Suppressor macrophage (primary cell): ENCODE data around the gene COG8.
A peak's percentile ranks its signal among the peaks of the same experiment; 100 is the strongest.

Experiments
- DNase-seq, 4 experiments: peaks; one replicate each; pipeline ENCODE4 v3.0.0-alpha.2; 2020 to 2022

COG8 gene

DNA sequence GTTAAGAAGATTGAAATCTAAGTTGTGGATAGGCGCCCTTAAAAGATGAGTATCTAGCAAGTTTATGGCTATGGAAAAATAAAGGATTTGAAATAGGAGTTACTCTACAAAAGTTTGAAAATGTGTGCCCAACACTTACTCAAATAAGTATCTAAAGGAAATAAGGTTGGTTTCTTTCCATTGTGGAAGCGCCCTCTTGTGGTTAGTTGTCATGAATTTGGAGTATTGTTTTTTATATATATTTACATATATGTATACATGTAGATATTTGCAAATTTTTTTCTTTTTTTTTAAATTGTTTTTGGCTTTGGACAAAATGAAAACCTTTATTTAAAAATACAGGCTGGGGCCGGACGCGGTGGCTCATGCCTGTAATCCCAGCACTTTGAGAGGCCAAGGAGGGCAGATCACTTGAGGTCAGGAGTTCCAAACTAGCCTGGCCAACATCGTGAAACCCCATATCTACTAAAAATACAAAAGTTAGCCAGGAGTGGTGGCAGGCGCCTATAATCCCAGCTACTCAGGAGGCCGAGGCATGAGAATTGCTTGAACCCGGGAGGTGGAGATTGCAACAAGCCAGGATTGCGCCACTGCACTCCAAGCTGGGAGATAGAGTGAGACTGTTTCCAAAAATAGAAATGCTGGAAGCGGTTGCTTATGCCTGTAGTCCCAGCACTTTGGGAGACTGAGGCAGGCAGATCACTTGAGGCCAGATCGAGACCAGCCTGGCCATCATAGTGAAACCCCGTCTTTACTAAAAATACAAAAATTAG is 52.2 kb downstream of the COG8 start:
- DNase-seq: peak; percentile 60 to 87 (median 69)

DNA sequence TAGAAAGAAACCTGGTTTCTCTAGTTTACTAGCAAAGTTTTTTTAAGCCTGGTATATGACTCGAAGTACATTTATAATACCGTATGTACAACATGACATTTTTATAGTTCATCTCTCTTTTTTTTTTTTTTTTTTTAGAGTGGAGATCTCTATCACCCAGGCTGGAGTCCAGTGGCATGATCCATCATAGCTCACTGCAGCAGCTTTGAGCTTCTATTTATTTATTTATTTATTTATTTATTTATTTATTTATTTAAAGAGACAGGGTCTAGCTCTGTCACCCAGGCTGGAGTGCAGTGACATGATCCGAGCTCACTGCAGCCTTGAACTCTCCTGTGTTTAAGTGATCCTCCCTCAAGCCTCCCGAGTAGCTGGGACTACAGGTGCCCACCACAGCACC is 54.1 kb downstream of the COG8 start:
- no peak for DNase-seq

DNA sequence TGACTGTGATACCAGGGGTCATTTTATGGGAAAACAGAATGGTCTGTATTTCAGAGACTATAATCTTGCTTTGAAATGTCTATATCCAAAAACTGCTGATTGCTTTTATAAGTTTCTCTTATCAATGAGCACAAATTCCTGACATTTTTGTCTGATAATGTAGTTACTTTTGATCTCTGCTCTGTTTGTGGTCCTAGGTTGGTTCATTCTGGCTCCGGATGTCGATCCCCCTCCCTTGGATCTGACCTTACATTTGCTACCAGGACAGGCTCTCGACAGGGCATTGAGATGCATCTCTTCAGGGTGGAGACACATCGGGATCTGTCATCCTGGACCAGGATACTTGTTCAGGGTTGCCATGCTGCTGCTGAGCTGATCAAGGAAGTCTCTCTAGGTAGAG is 55.5 kb downstream of the COG8 start:
- no peak for DNase-seq

DNA sequence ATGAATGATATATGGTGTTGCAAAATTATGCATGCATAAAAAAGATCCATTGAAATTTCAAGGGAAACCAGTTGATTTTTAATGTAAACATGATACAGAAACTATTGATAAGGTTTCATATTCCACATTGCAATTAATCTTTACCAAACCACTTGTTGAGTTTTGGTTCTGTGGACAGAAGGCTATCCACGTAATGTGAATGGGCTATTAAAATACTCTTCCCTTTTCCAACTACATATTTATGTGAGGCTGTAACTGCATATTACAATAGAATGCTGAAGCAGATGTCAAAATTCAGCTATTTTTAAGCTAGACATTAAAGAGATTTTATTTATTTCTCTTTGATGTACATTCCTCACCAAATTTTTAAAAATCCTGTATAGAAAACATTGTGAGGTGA is 62.0 kb downstream of the COG8 start:
- DNase-seq: no peak
